ENCODE results near the gene TNNT1.
A peak's percentile ranks its signal among the peaks of the same experiment; 100 is the strongest.

TNNT1 gene

GRCh38 chr19:55146078-55146704 is 2.8 kb downstream of the TNNT1 start:
- peaks cover 9% of the 10 kb centered on the region; the same call in 1 of the 2 replicates for H3K27me3 ChIP-seq
- no peak for TF ChIP-seq Cebpa-rat (IDR thresholded peaks at IDR 0.05)
- peak overlapping the region; percentile 69 for H3K4me3 ChIP-seq
- H3K4me1 ChIP-seq: peaks cover 43% of the 10 kb centered on the region
- H4K20me1 ChIP-seq: no peaks in the 10 kb centered on the region
- H3K36me3 ChIP-seq: 0 out of 2 replicates have a peak, but pooled peaks cover 4% of the 10 kb centered on the region
- H3K9me3 ChIP-seq: no peaks in the 10 kb centered on the region
- peak overlapping the region; percentile 63 for H3K9ac ChIP-seq
- H3K4me2 ChIP-seq: peak overlapping the region; percentile 71
- H3K27ac ChIP-seq: no peak overlapping the region

GRCh38 chr19:55145232-55145631 is 3.8 kb downstream of the TNNT1 start:
- peaks cover 43% of the 10 kb centered on the region for H3K4me1 ChIP-seq
- peak overlapping the region; percentile 15; the same call in 1 of the 2 replicates for H3K27ac ChIP-seq
- H3K4me2 ChIP-seq: peak overlapping the region; percentile 71
- peak overlapping the region; percentile 69; the same call in 1 of the 2 replicates for H3K4me3 ChIP-seq
- H4K20me1 ChIP-seq: no peaks in the 10 kb centered on the region
- peaks cover 9% of the 10 kb centered on the region; the same call in 1 of the 2 replicates for H3K27me3 ChIP-seq
- H3K9ac ChIP-seq: no peak overlapping the region
- H3K36me3 ChIP-seq: 0 out of 2 replicates have a peak, but pooled peaks cover 4% of the 10 kb centered on the region
- no peaks in the 10 kb centered on the region for H3K9me3 ChIP-seq
- no peak for TF ChIP-seq Cebpa-rat (IDR thresholded peaks at IDR 0.05)

GRCh38 chr19:55141696-55142095 is 7.3 kb downstream of the TNNT1 start:
- no peak for TF ChIP-seq Cebpa-rat (IDR thresholded peaks at IDR 0.05)
- Histone ChIP-seq H3K4me2 (peak overlapping the region; percentile 17), H3K9ac (no peak overlapping the region), H3K4me1 (peaks cover 23% of the 10 kb centered on the region), H3K27me3 (peaks cover 9% of the 10 kb centered on the region; the same call in 1 of the 2 replicates), H3K4me3 (no peak overlapping the region), H3K36me3 (0 out of 2 replicates have a peak, but pooled peaks cover 4% of the 10 kb centered on the region), H3K9me3 (no peaks in the 10 kb centered on the region), H4K20me1 (no peaks in the 10 kb centered on the region), H3K27ac (no peak overlapping the region)

GRCh38 chr19:55137915-55138314 is 11.1 kb downstream of the TNNT1 start:
- no peak overlapping the region for H3K4me2 ChIP-seq
- H3K27ac ChIP-seq: no peak overlapping the region
- TF ChIP-seq Cebpa-rat (IDR thresholded peaks at IDR 0.05): no peak
- no peak overlapping the region for H3K9ac ChIP-seq
- H3K36me3 ChIP-seq: no peaks in the 10 kb centered on the region
- peaks cover 45% of the 10 kb centered on the region for H3K4me1 ChIP-seq
- no peak overlapping the region for H3K4me3 ChIP-seq
- peaks cover 2% of the 10 kb centered on the region; the same call in 1 of the 2 replicates for H3K27me3 ChIP-seq
- no peaks in the 10 kb centered on the region for H4K20me1 ChIP-seq
- H3K9me3 ChIP-seq: no peaks in the 10 kb centered on the region

DNA sequence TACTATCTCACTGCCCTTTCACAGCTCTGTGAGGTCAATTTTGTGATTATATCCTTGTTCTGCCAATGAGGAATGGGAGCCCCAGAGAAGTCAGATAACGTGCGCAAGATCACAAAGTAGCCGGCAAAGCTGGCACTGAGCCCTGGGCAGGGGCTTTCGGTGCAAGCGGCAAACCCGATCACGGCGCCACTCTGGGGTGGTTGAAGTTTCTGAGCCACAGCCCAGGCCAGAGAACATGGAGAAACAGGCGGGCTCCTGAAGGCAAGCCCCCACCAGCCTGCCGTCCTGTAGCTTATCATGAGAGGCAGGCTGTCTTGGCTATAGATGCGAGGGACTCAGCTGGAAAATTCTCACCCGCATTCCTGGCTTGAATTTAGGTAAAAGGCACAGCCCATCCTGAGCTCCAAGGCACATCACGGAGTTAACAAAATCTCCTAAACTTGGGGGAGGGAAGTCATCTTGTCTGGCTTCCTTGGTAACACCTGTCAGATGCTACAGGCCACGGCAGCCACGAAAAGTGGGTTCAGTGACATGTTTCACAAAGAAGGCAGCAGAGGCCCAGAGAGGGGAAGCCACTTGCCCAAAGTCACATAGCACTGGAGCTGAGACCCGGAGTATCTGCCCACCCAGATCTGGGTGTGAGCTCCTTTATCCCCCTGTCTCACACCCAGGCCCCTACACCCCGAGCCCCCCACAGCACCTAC is 12.5 kb downstream of the TNNT1 start:
- Histone ChIP-seq H3K36me3 (no peaks in the 10 kb centered on the region), H3K4me2 (peak overlapping the region; percentile 56; the same call in 1 of the 2 replicates), H3K27me3 (no peaks in the 10 kb centered on the region), H3K9me3 (no peaks in the 10 kb centered on the region), H3K27ac (no peak overlapping the region), H3K4me1 (peaks cover 48% of the 10 kb centered on the region), H4K20me1 (no peaks in the 10 kb centered on the region), H3K4me3 (no peak overlapping the region), H3K9ac (no peak overlapping the region)
- no peak for TF ChIP-seq Cebpa-rat (IDR thresholded peaks at IDR 0.05)

DNA sequence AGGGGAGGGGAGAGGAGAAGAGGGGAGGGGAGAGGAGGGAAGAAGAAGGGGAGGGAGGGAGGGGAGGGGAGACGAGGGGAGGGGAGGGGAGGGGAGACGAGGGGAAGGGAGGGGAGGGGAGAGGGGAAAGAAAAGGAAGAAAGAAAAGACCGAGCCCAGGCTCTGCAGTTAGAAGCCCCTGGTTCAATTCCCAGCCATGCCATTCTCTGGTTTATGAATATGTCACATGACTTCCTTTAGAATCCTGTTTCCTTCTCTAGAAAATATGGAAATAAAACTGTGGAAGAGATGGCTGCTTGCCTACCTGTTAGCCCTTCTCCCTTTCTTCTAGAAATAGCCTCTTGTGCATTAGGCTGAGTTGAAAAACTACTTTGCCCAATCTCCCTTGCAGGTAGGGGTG is 14.3 kb downstream of the TNNT1 start:
- Histone ChIP-seq H3K9ac (no peak overlapping the region), H3K36me3 (no peaks in the 10 kb centered on the region), H3K4me1 (peaks cover 44% of the 10 kb centered on the region), H3K27ac (no peak overlapping the region), H3K4me2 (peak overlapping the region; percentile 56), H3K9me3 (no peaks in the 10 kb centered on the region), H3K27me3 (no peaks in the 10 kb centered on the region), H4K20me1 (no peaks in the 10 kb centered on the region), H3K4me3 (no peak overlapping the region)
- no peak for TF ChIP-seq Cebpa-rat (IDR thresholded peaks at IDR 0.05)

DNA sequence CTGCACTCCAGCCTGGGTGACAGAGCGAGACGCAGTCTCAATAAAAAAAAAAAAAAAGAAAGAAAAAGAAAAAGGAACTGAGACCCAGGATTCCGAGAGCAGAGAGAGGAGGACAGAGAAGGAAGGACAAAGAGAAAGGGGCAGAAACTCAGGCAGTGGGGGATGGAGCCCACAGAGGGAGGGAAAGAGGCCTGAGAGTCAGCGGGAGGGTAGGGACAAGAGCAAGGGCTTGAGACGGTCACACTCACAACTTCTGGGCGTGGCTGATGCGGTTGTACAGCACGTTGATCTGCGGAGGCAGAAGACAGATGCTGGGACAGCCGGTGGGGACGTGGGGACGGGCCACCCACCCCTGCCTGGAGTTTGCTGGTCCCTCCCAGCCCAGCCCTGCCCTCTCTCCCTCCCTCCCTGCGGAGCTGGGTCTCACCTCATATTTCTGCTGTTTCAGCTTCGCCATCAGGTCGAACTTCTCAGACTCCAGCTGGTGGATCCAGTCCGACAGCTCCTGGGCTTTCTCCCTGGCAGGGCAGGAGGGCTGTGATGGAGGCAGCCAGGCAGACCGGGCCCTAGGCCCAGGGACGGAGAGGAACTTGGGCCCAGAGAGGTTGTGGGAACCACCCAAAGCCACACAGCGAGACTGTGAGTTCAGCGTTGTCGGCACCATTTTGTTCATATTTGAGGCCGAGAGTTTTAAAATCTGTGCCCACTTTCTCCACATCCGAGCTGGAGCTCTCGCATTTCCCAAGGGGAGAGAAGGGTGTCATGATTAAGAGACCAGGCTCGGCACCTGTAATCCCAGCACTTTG is 15.2 kb downstream of the TNNT1 start:
- H3K9ac ChIP-seq: no peak overlapping the region; the same call in 1 of the 2 replicates
- H3K9me3 ChIP-seq: no peaks in the 10 kb centered on the region
- H3K4me1 ChIP-seq: peaks cover 44% of the 10 kb centered on the region
- H3K4me2 ChIP-seq: peak overlapping the region; percentile 67
- H3K27me3 ChIP-seq: no peaks in the 10 kb centered on the region
- H4K20me1 ChIP-seq: no peaks in the 10 kb centered on the region
- no peak for TF ChIP-seq Cebpa-rat (IDR thresholded peaks at IDR 0.05)
- H3K4me3 ChIP-seq: no peak overlapping the region
- no peaks in the 10 kb centered on the region for H3K36me3 ChIP-seq
- H3K27ac ChIP-seq: peak overlapping the region; percentile 41

- Histone ChIP-seq H3K36me3 (no peaks in the 10 kb centered on the region), H3K9ac (no peak overlapping the region), H3K9me3 (no peaks in the 10 kb centered on the region), H3K27me3 (no peaks in the 10 kb centered on the region), H3K4me1 (peaks cover 44% of the 10 kb centered on the region), H4K20me1 (no peaks in the 10 kb centered on the region), H3K27ac (no peak overlapping the region), H3K4me2 (peak overlapping the region; percentile 16), H3K4me3 (no peak overlapping the region)
- no peak for TF ChIP-seq Cebpa-rat (IDR thresholded peaks at IDR 0.05)
Observed at GRCh38 chr19:55132453-55133129, 16.4 kb downstream of the TNNT1 start.

- H4K20me1 ChIP-seq: no peaks in the 10 kb centered on the region
- no peak for TF ChIP-seq Cebpa-rat (IDR thresholded peaks at IDR 0.05)
- no peak overlapping the region for H3K4me3 ChIP-seq
- H3K9ac ChIP-seq: no peak overlapping the region
- H3K4me1 ChIP-seq: peaks cover 40% of the 10 kb centered on the region
- no peaks in the 10 kb centered on the region for H3K27me3 ChIP-seq
- H3K9me3 ChIP-seq: no peaks in the 10 kb centered on the region
- H3K27ac ChIP-seq: no peak overlapping the region
- H3K36me3 ChIP-seq: no peaks in the 10 kb centered on the region
- no peak overlapping the region for H3K4me2 ChIP-seq
Observed at GRCh38 chr19:55131421-55131820, 17.6 kb downstream of the TNNT1 start.

Data from BLaER1 (cell line).